Nephron (organoid): ENCODE data around the gene IL16.

Experiments
- H3K27ac Mint-ChIP-seq, 3 experiments: 2 replicates each; pipeline ENCODE4 v1.8.0; 2020; ENCODE audit warnings: mixed read lengths in 3 of 3, mild to moderate bottlenecking in 2 of 3, moderate library complexity in 1 of 3
- H3K27me3 Mint-ChIP-seq: 2 replicates; pipeline ENCODE4 v1.8.0; 2021; ENCODE audit warnings: low read depth, mild to moderate bottlenecking, moderate library complexity, mixed read lengths
- H3K36me3 Mint-ChIP-seq: 2 replicates; pipeline ENCODE4 v1.8.0; 2020; ENCODE audit warnings: low read depth, mixed read lengths
- H3K4me1 Mint-ChIP-seq: 2 replicates; pipeline ENCODE4 v1.8.0; 2020; ENCODE audit warnings: mixed read lengths
- H3K4me3 Mint-ChIP-seq, 3 experiments: 2 replicates each; pipeline ENCODE4 v1.8.0; 2020; ENCODE audit warnings: mild to moderate bottlenecking in 3 of 3, mixed read lengths in 3 of 3, moderate library complexity in 2 of 3
- H3K9me3 Mint-ChIP-seq: 2 replicates; pipeline ENCODE4 v1.8.0; 2020; ENCODE audit warnings: mixed read lengths
- TF ChIP-seq, protein P1 (sequence below), 3 experiments: fragments of 200-600 bp; sonication (generic); IDR thresholded peaks; one replicate each; pipeline ENCODE4 v1.5.0; 2021; ENCODE audit warnings: antibody characterized with exemption in 3 of 3; ENCODE audit not compliant: unreplicated experiment in 3 of 3

The IL16 gene

DNA sequence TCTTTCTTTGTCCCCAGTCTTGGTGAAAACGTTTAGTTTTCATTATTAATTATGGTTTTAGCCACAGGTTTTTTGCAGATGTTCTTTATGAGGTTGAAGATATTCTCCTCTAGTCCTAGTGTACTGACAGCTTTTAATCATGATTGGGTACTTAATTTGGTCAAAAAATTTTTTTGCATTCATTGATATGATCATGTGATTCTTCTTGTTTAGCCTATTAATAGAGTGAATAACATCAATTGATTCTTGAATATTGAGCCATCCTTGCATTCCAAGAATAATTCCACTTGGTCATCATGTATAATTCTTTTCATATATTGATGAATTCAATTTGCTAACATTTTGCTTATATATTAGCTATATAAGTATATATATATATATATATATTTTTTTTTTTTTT lies 46.1 kb downstream of the IL16 start:
- H3K4me1 Mint-ChIP-seq, result no peaks in the 10 kb centered on the region
- H3K27me3 Mint-ChIP-seq, result peaks cover 4% of the 10 kb centered on the region
- peaks cover 41% of the 10 kb centered on the region for H3K9me3 Mint-ChIP-seq
- H3K36me3 Mint-ChIP-seq, result peaks cover 3% of the 10 kb centered on the region
- TF ChIP-seq, protein P1, sequence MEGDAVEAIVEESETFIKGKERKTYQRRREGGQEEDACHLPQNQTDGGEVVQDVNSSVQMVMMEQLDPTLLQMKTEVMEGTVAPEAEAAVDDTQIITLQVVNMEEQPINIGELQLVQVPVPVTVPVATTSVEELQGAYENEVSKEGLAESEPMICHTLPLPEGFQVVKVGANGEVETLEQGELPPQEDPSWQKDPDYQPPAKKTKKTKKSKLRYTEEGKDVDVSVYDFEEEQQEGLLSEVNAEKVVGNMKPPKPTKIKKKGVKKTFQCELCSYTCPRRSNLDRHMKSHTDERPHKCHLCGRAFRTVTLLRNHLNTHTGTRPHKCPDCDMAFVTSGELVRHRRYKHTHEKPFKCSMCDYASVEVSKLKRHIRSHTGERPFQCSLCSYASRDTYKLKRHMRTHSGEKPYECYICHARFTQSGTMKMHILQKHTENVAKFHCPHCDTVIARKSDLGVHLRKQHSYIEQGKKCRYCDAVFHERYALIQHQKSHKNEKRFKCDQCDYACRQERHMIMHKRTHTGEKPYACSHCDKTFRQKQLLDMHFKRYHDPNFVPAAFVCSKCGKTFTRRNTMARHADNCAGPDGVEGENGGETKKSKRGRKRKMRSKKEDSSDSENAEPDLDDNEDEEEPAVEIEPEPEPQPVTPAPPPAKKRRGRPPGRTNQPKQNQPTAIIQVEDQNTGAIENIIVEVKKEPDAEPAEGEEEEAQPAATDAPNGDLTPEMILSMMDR (IDR thresholded peaks at IDR 0.05; ENCODE audit: unreplicated experiment in 3 of 3), result no peak
- H3K27ac Mint-ChIP-seq, result no peak overlapping the region
- H3K4me3 Mint-ChIP-seq, result no peak overlapping the region

DNA sequence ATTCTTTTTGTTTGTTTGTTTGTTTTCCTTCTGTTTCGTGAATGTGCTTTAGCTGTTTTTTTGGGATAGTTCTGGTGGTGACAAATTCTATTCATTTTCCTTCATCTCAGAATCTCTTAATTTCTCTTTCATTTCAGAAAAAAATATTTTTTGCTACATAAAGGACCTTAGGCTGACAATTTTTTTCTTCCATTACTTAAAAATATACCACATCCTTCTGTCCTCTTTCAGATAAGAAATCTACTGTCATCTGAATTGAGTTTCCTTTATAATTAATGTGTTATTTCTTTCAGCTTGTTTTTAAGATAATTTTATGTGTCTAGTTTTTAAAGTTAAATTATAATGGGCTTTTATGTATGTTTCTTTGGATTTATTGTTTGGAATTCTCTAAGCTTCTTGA lies 47.6 kb downstream of the IL16 start:
- Mint-ChIP-seq H3K36me3 (peaks cover 3% of the 10 kb centered on the region), H3K27ac (no peak overlapping the region), H3K9me3 (peaks cover 37% of the 10 kb centered on the region), H3K4me1 (no peaks in the 10 kb centered on the region), H3K4me3 (no peak overlapping the region), H3K27me3 (peaks cover 4% of the 10 kb centered on the region)
- TF ChIP-seq, protein P1 (IDR thresholded peaks at IDR 0.05; ENCODE audit: unreplicated experiment in 3 of 3), result no peak

DNA sequence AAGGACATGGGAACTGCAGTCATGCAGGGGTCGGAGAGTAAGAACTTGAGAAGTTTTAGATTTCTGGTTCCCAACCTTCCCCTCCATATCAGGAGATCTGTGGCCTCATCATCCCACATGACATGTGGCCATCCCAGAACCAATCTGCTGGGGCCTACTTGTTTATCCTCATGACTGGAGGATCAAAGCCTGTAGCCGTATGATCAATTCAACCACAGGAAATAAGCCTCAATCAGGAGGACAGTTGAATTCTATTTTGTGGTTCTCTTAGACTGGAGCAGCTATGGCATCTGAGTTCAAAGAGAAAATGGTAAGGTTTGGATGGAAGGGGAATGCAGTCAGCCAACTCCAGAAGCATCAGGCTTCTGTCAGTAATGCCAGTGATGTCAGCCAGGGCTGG lies 57.2 kb downstream of the IL16 start:
- Mint-ChIP-seq H3K9me3 (peaks cover 9% of the 10 kb centered on the region), H3K4me3 (no peak overlapping the region), H3K4me1 (no peaks in the 10 kb centered on the region), H3K27me3 (peaks cover 9% of the 10 kb centered on the region), H3K27ac (no peak overlapping the region), H3K36me3 (no peaks in the 10 kb centered on the region)
- TF ChIP-seq, protein P1 (IDR thresholded peaks at IDR 0.05; ENCODE audit: unreplicated experiment in 3 of 3), result no peak

DNA sequence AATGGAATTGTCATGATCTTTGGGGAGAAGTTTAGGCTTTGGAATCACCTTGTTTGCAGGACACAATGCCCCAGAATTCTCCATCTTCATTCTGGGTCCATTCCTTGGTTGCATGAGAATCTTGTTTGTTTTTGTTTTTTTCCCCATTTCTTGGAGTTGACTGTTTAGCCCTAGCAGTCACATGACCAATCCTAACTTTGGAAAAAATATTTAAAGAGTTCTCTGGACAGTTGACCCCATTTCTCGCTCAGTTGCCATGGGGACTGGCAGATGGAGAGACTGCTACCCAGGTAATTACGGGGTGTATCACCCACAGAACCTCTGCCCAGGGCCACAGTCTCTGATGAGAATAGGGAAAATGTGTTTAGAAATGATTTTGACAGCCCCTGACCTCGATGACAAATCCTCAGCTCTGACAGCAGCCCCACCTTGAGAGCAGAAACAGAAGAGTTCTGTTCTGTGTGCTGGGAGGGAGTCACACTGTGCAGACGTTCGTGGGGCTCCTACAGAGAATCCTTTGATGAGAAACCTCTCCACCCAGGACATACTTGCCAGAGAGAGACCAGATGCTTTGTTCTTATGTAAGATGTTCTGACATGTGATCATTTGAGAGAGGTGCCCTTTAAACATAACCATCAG lies 57.7 kb downstream of the IL16 start:
- H3K4me1 Mint-ChIP-seq, result no peaks in the 10 kb centered on the region
- no peaks in the 10 kb centered on the region for H3K36me3 Mint-ChIP-seq
- TF ChIP-seq, protein P1 (IDR thresholded peaks at IDR 0.05; ENCODE audit: unreplicated experiment in 3 of 3), result no peak
- peaks cover 9% of the 10 kb centered on the region for H3K9me3 Mint-ChIP-seq
- H3K27ac Mint-ChIP-seq, result no peak overlapping the region
- peaks cover 9% of the 10 kb centered on the region for H3K27me3 Mint-ChIP-seq
- no peak overlapping the region for H3K4me3 Mint-ChIP-seq

DNA sequence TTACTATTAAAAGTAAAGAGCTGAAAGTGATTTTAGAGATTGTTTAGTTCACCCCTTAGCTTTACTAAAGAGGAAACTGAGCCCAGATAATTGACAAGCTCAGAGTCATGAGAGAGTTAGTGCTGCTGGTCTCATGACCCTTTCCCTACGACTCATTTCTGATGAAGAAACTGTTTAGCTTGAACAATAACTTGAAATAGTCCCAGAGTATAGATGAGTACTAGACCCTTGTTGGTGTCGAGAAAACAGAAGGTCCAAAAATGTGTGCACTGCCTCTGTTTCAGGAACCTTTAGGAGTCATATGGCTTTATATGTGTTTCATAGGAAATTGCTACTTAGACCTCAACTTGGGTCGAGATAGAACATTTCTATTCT lies 58.2 kb downstream of the IL16 start:
- Mint-ChIP-seq H3K4me3 (no peak overlapping the region), H3K36me3 (no peaks in the 10 kb centered on the region), H3K27me3 (peaks cover 11% of the 10 kb centered on the region), H3K27ac (no peak overlapping the region), H3K9me3 (peaks cover 9% of the 10 kb centered on the region), H3K4me1 (no peaks in the 10 kb centered on the region)
- TF ChIP-seq, protein P1 (IDR thresholded peaks at IDR 0.05; ENCODE audit: unreplicated experiment in 3 of 3), result no peak

DNA sequence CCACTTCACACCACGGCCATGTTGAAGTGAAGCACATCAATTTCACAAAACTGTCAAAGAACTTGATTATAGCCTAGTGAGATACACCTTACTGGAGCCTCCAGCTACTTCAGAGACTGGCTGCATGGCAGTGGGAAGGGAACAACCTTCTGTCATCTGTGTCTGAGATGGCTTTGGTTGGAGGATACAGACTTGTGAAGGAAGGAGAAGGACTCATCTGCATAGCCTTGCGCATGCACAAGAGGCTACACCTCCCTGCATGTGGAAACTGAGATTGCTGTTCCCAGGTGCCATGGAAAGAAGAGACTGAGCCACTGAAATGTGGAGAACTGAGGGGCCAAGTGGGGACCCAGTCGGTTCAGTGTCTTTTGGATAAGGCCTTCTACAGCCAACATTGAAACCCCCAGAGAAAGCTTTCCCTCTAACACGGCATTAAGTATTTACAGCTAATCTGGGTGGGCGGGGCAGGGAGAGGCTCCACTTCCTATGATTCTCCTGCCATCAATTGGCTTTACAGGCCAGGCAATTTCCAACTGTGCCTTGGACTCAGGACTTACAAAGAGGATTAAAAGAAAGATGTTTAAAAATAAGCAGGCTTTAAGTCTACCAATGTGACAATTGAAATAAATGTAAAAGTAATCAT lies 58.8 kb downstream of the IL16 start:
- Mint-ChIP-seq H3K27ac (no peak overlapping the region), H3K27me3 (peaks cover 13% of the 10 kb centered on the region), H3K36me3 (no peaks in the 10 kb centered on the region), H3K9me3 (peaks cover 6% of the 10 kb centered on the region), H3K4me1 (no peaks in the 10 kb centered on the region), H3K4me3 (no peak overlapping the region)
- TF ChIP-seq, protein P1 (IDR thresholded peaks at IDR 0.05; ENCODE audit: unreplicated experiment in 3 of 3), result no peak
